HepG2 (cell line): ENCODE measurements around the gene SRSF10. TPM values are rescaled to one million over a fixed set of nuclear protein-coding genes. Genes with fewer than 3 reads are reported as not detected.

Experiments used
- ATAC-seq: fragments of 200-7000 bp; cut with Tn5 transposase; 3 replicates; pipeline ENCODE4 v1.9.1; 2020; ENCODE audit warnings: mild to moderate bottlenecking, moderate library complexity
- BruUV-seq: library from RNA; stranded (reverse); fragments of 400-500 nt; replicated peaks from 2 replicates; lab custom pipeline; 2021; lab: Mats Ljungman, UMichigan
- CTCF ChIA-PET: fragments of 300-600 bp; formaldehyde crosslinking; extraction: SDS; loops from one replicate; lab custom pipeline; 2021; ENCODE audit warnings: low total read pairs, inconsistent platforms, low intra/inter-chr PET ratio; lab: Yijun Ruan, JAX
- POLR2A ChIA-PET: fragments of 350-600 bp; sonication (Branson Sonifier 250); formaldehyde crosslinking; loops from one replicate; lab custom pipeline; 2020; ENCODE audit warnings: antibody characterized with exemption, inconsistent platforms; lab: Yijun Ruan, JAX
- DNase-seq: peaks from one replicate; pipeline ENCODE4 v3.0.0-alpha.2; 2015; ENCODE audit warnings: low spot score
- FAIRE-seq: peaks from 3 replicates; lab custom pipeline; 2011; peaks lifted over from hg19 to GRCh38; lab: Jason Lieb, UNC
- H2AFZ ChIP-seq: one replicate; pipeline ENCODE4 v1.6.1; 2011; ENCODE audit warnings: low read length, inconsistent platforms
- H3K27ac ChIP-seq: fragments of 300-600 bp; 3 replicates; pipeline ENCODE4 v1.8.0; 2011; ENCODE audit warnings: mixed run types, mild to moderate bottlenecking, mixed read lengths, low read length, inconsistent platforms; ENCODE audit not compliant: insufficient read depth; ENCODE audit errors: extremely low read length
- H3K27me3 ChIP-seq, 2 experiments: fragments of 200-600 bp in 1 of 2; 2 replicates in 1 of 2; 3 replicates in 1 of 2; pipeline versions ENCODE4 v1.6.0 to v1.8.0; 2011; ENCODE audit warnings: low read length in 2 of 2, mild to moderate bottlenecking in 2 of 2, moderate library complexity in 2 of 2, inconsistent platforms in 1 of 2; ENCODE audit not compliant: insufficient read depth in 2 of 2, control insufficient read depth in 1 of 2
- H3K36me3 ChIP-seq, 2 experiments: fragments of 200-600 bp in 1 of 2; replicated peaks in 1 of 2; 2 replicates in 1 of 2; 3 replicates in 1 of 2; pipeline versions ENCODE4 v1.5.1 to v1.8.0; 2011; ENCODE audit warnings: low read length in 2 of 2, inconsistent platforms in 1 of 2; ENCODE audit not compliant: insufficient read depth in 2 of 2, control insufficient read depth in 1 of 2
- H3K4me1 ChIP-seq: 2 replicates; pipeline ENCODE4 v1.5.1; 2012; ENCODE audit warnings: low read length, inconsistent platforms; ENCODE audit not compliant: insufficient read depth
- H3K4me2 ChIP-seq: 2 replicates; pipeline ENCODE4 v1.6.0; 2011; ENCODE audit warnings: low read depth, low read length, inconsistent platforms
- H3K4me3 ChIP-seq, 3 experiments: fragments of 200-600 bp in 1 of 3; sonication (generic), shearing (Covaris generic) in 1 of 3; replicated peaks in 1 of 3; 2 replicates each; pipeline ENCODE4 v1.5.1; 2011 to 2016; ENCODE audit warnings: low read length in 3 of 3, inconsistent platforms in 2 of 3, low read depth in 2 of 3, mild to moderate bottlenecking in 2 of 3, control low read depth in 1 of 3, mixed read lengths in 1 of 3; ENCODE audit not compliant: insufficient read depth in 1 of 3
- H3K79me2 ChIP-seq: one replicate; pipeline ENCODE4 v1.6.1; 2011; ENCODE audit warnings: low read length, inconsistent platforms; ENCODE audit not compliant: insufficient read depth
- H3K9ac ChIP-seq: 2 replicates; pipeline ENCODE4 v1.6.0; 2011; ENCODE audit warnings: mild to moderate bottlenecking, low read depth, low read length, inconsistent platforms; ENCODE audit not compliant: insufficient read depth
- H3K9me3 ChIP-seq: 2 replicates; pipeline ENCODE4 v1.5.1; 2012; ENCODE audit warnings: mild to moderate bottlenecking, low read length
- H4K20me1 ChIP-seq: 2 replicates; pipeline ENCODE4 v1.6.0; 2011; ENCODE audit warnings: inconsistent platforms, mild to moderate bottlenecking, low read length, moderate library complexity; ENCODE audit not compliant: insufficient read depth
- ARNT ChIP-seq: fragments of 450-650 bp; IDR thresholded peaks from 2 replicates; pipeline ENCODE4 v1.6.1; 2017
- FOXO1 ChIP-seq: sonication (generic); formaldehyde crosslinking; IDR thresholded peaks from 2 replicates; pipeline ENCODE4 v1.4.0; 2020; ENCODE audit warnings: missing genetic modification reagents
- IKZF4 ChIP-seq: sonication (generic); formaldehyde crosslinking; IDR thresholded peaks from 2 replicates; pipeline ENCODE4 v1.5.1; 2020; ENCODE audit warnings: borderline replicate concordance, mild to moderate bottlenecking, low read depth, missing genetic modification reagents; ENCODE audit errors: not compliant biosample characterization
- ZBTB14 ChIP-seq: sonication (generic); formaldehyde crosslinking; IDR thresholded peaks from 2 replicates; pipeline ENCODE4 v1.4.0; 2020; ENCODE audit warnings: missing genetic modification reagents
- ZBTB40 ChIP-seq, 2 experiments: fragments of 450-650 bp in 1 of 2; sonication (generic) in 1 of 2; formaldehyde crosslinking in 1 of 2; IDR thresholded peaks; 2 replicates each; pipeline versions ENCODE4 v1.6.1 to v1.8.0; 2016 to 2022; ENCODE audit warnings: antibody characterized with exemption in 1 of 2, mild to moderate bottlenecking in 1 of 2, missing genetic modification reagents in 1 of 2
- ZNF710 ChIP-seq: sonication (generic); formaldehyde crosslinking; IDR thresholded peaks from 2 replicates; pipeline ENCODE4 v1.5.0; 2020; ENCODE audit warnings: mild to moderate bottlenecking, missing genetic modification reagents, borderline replicate concordance
- WGBS: methylation state at CpG from one replicate; pipeline ENCODE4 v1.1.6; 2017; ENCODE audit warnings: low lambda C conversion rate; 5-methylcytosine and 5-hydroxymethylcytosine counted together
- in situ Hi-C: cut with HindIII; loops from 2 replicates; pipeline ENCODE4 v1.10.0; 2017; ENCODE audit warnings: low pct_unique_long_range_greater_than_20kb; ENCODE audit not compliant: extremely low pct_ligation_motif_present
- intact Hi-C: fragments of 100-400 bp; cut with micrococcal nuclease; formaldehyde crosslinking; loops from one replicate; pipeline ENCODE4 v1.10.0; 2022; ENCODE audit not compliant: unreplicated experiment
- polyA plus RNA-seq, 8 experiments: library from polyadenylated mRNA; depleted of rRNA in 3 of 8; stranded (reverse) in 7 of 8; unstranded in 1 of 8; fragments of >200 nt; fragmentation: Illumina TruSeq in 4 of 8; extraction: Trizol in 4 of 8; gene quantifications; 2 replicates each; pipeline versions ENCODE4 v1.2.1 to v1.2.3, GENCODE V29; 2011 to 2016; ENCODE audit warnings: low read depth in 4 of 8, missing spikeins in 1 of 8, mixed read lengths in 1 of 8; ENCODE audit not compliant: insufficient read depth in 1 of 8
- total RNA-seq, 5 experiments: library from RNA; depleted of rRNA; stranded (reverse); fragments of >200 nt; fragmentation: Illumina TruSeq; extraction: Trizol; gene quantifications; 2 replicates each; pipeline ENCODE4 v1.2.3, GENCODE V29; 2016; ENCODE audit warnings: low read depth in 1 of 5

SRSF10 gene
- total and polyA plus RNA-seq, 2 of the 13 experiments (the other 11 are each of a cell fraction or from before 2014, with no cell fraction given): 126 to 186 TPM

GRCh38 chr1:24020025-24020424 lies 39.9 kb upstream of the SRSF10 start (continued):
- TF ChIP-seq ZNF710 (CRISPR knock-in tag) (no peak), ARNT (no peak)
- TF ChIP-seq, all 625 proteins: peak for 2

- Histone ChIP-seq H3K9me3 (no peaks in the 10 kb centered on the region), H2AFZ (no peak overlapping the region), H3K27ac (peak overlapping the region; percentile 98), H3K4me2 (peak overlapping the region; percentile 90), H3K27me3 (no peaks in the 10 kb centered on the region; a peak in 1 of 5 replicates), H3K4me3 (peak overlapping the region in 2 of 3 experiments; percentile 4 to 49; a peak in 3 of 6 replicates), H3K36me3 (no peaks in the 10 kb centered on the region), H4K20me1 (no peaks in the 10 kb centered on the region), H3K9ac (peak overlapping the region; percentile 92), H3K79me2 (peaks cover 12% of the 10 kb centered on the region), H3K4me1 (peaks cover 100% of the 10 kb centered on the region)
- in situ Hi-C loops: no loop called here
- peak; percentile 98 for DNase-seq
- ATAC-seq: peak; percentile 48
- ChIA-PET CTCF (interaction anchor here (0.8 kb wide), 1 partner anchor 9 kb away, joined by 3 read pairs; no protein-coding TSS in a partner anchor), POLR2A (interaction anchor here (0.6 to 1.6 kb wide), 10 partner anchors 9 to 241 kb away, joined by 3 to 11 read pairs (median 6); partner anchors contain the start of genes PITHD1 and SRSF10)
- FAIRE-seq: peak; percentile 91
- WGBS: 37% methylated on average over 15 of the region's 20 CpGs
- BruUV-seq: no TSS peak
- intact Hi-C loops: loop anchor here (5.0 kb wide), 1 partner anchor 623 kb away; the partner anchor contains the start of gene SRRM1
- TF ChIP-seq ZBTB40 (IDR thresholded peaks at IDR 0.05) (no peak), ZBTB40 (CRISPR knock-in tag; IDR thresholded peaks at IDR 0.05) (no peak), FOXO1 (CRISPR knock-in tag) (peak; percentile 78; the same call in 1 of the 2 replicates), IKZF4 (CRISPR knock-in tag) (no peak), ZBTB14 (no peak)
Measured at GRCh38 chr1:24018611-24019580, 38.8 kb upstream of the SRSF10 start.
